GM21528 (cell line): ENCODE measurements around the gene PARVB.

Experiments
- ATAC-seq: cut with Tn5 transposase; IDR thresholded peaks from one replicate; pipeline ENCODE4 v1.9.1; 2021; ENCODE audit warnings: mild to moderate bottlenecking, moderate library complexity; ENCODE audit not compliant: unreplicated experiment, low FRiP score

Gene PARVB

GRCh38 chr22:44026630-44027511 lies 2.8 kb downstream of the PARVB start:
- peak; percentile 58 for ATAC-seq

- ATAC-seq = no peak
Observed at GRCh38 chr22:44028091-44028490, 4.0 kb downstream of the PARVB start.

- ATAC-seq = no peak
Observed at GRCh38 chr22:44029069-44029468, 5.0 kb downstream of the PARVB start.

- no peak for ATAC-seq
Observed at GRCh38 chr22:44030051-44030701, 6.1 kb downstream of the PARVB start.

GRCh38 chr22:44030702-44031082 lies 6.6 kb downstream of the PARVB start:
- no peak for ATAC-seq

GRCh38 chr22:44031158-44031952 lies 7.3 kb downstream of the PARVB start:
- no peak for ATAC-seq

- ATAC-seq = no peak
Observed at GRCh38 chr22:44032126-44032730, 8.1 kb downstream of the PARVB start.

- no peak for ATAC-seq
Observed at GRCh38 chr22:44033287-44033686, 9.2 kb downstream of the PARVB start.

- no peak for ATAC-seq
Observed at GRCh38 chr22:44033694-44034093, 9.6 kb downstream of the PARVB start.

GRCh38 chr22:44037519-44038375 lies 13.6 kb downstream of the PARVB start:
- no peak for ATAC-seq

GRCh38 chr22:44039566-44040171 lies 15.6 kb downstream of the PARVB start:
- no peak for ATAC-seq

GRCh38 chr22:44042249-44043218 lies 18.4 kb downstream of the PARVB start:
- peak; percentile 68 for ATAC-seq

- ATAC-seq = no peak
Observed at GRCh38 chr22:44045145-44045544, 21.0 kb downstream of the PARVB start.

- no peak for ATAC-seq
Observed at GRCh38 chr22:44046485-44047141, 22.5 kb downstream of the PARVB start.

- ATAC-seq = no peak
Observed at GRCh38 chr22:44047891-44048301, 23.8 kb downstream of the PARVB start.

- no peak for ATAC-seq
Observed at GRCh38 chr22:44049486-44050231, 25.6 kb downstream of the PARVB start.

- no peak for ATAC-seq
Observed at GRCh38 chr22:44050766-44051355, 26.8 kb downstream of the PARVB start.
